HG02973 (cell line): ENCODE data around the gene PSMA2.

Experiments
- ATAC-seq: cut with Tn5 transposase; IDR thresholded peaks from one replicate; pipeline ENCODE4 v1.9.1; 2021; ENCODE audit warnings: moderate library complexity; ENCODE audit not compliant: unreplicated experiment

PSMA2 gene

GRCh38 chr7:42931834-42932651, at the start of gene PSMA2, which contains the start of gene MRPL32:
TSS of gene PSMA2 (minus strand) at chr7:42932174. CDS start at chr7:42932158, 16 bp downstream.
TSS of gene MRPL32 (plus strand) at chr7:42932376. CDS start at chr7:42932387, 11 bp downstream.
- peak; percentile 99 for ATAC-seq

- no peak for ATAC-seq
These were observed 49.6 kb upstream of the PSMA2 start for GRCh38 chr7:42981601-42982000.

GRCh38 chr7:42980514-42980913, 48.5 kb upstream of the PSMA2 start:
- ATAC-seq = no peak

GRCh38 chr7:42980084-42980483, 48.1 kb upstream of the PSMA2 start:
- no peak for ATAC-seq

- ATAC-seq = no peak
These were observed 46.5 kb upstream of the PSMA2 start for GRCh38 chr7:42978496-42978895.

- ATAC-seq = no peak
These were observed 44.4 kb upstream of the PSMA2 start for GRCh38 chr7:42976371-42976770.

GRCh38 chr7:42972699-42973500, 40.9 kb upstream of the PSMA2 start:
- no peak for ATAC-seq

- no peak for ATAC-seq
These were observed 35.4 kb upstream of the PSMA2 start for GRCh38 chr7:42967391-42967790.

- ATAC-seq = no peak
These were observed 33.2 kb upstream of the PSMA2 start for GRCh38 chr7:42964849-42965805.

GRCh38 chr7:42964293-42964692, 32.3 kb upstream of the PSMA2 start:
- no peak for ATAC-seq

GRCh38 chr7:42961170-42961569, 29.2 kb upstream of the PSMA2 start:
- ATAC-seq = no peak

- no peak for ATAC-seq
These were observed 28.8 kb upstream of the PSMA2 start for GRCh38 chr7:42960762-42961161.

- ATAC-seq = no peak
These were observed 27.6 kb upstream of the PSMA2 start for GRCh38 chr7:42959549-42959948.

- ATAC-seq = no peak
These were observed 24.1 kb upstream of the PSMA2 start for GRCh38 chr7:42956062-42956461.

GRCh38 chr7:42953994-42954393, 22.0 kb upstream of the PSMA2 start:
- no peak for ATAC-seq

GRCh38 chr7:42952328-42952727, 20.4 kb upstream of the PSMA2 start:
- ATAC-seq = no peak

GRCh38 chr7:42950417-42950816, 18.4 kb upstream of the PSMA2 start:
- ATAC-seq = no peak

- ATAC-seq = no peak
These were observed 15.5 kb upstream of the PSMA2 start for GRCh38 chr7:42947521-42947920.

- ATAC-seq = no peak
These were observed 14.6 kb upstream of the PSMA2 start for GRCh38 chr7:42946627-42946950.

- peak; percentile 46 for ATAC-seq
These were observed 14.1 kb upstream of the PSMA2 start for GRCh38 chr7:42945821-42946626.
